Measurements from ENCODE around the gene HSPA8. TPM values are rescaled to one million over a fixed set of nuclear protein-coding genes. Genes with fewer than 3 reads are reported as not detected.

The HSPA8 gene
- total and polyA plus RNA-seq, 2 of the 8 experiments (the other 6 are each of a cell fraction or from before 2014, with no cell fraction given) = 1,491 to 2,155 TPM

DNA sequence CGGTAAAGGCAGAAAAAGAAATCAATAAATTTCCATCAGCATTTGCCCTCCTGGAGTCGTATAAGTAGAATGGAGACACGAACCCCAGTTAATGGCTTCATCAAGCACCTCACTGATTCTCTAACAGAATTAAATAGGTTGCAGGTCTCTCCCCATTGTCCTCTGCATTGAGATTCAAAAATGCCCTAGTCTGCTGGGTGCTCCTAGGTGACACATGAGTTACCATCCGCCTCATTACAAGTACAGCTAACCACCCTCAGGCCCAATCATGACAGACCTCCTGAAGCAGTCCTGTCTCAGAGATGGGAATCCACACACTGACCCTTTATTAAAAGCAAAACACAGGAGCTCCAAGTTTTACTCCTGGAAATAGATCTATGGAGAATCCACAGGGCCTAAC, 31.4 kb downstream of the HSPA8 start:
- FAIRE-seq = peak; percentile 72
- Histone ChIP-seq H3K18ac (ENCODE audit: extremely low read depth, low read length) (no peak overlapping the region), H3K14ac (ENCODE audit: insufficient read length) (no peak overlapping the region), H4K20me1 (replicated peaks in 1 of 2; ENCODE audit: control insufficient read depth in 1 of 2, insufficient read depth in 2 of 2, low read length in 2 of 2) (no peaks in the 10 kb centered on the region), H3K36me3 (ENCODE audit: control insufficient read depth in 2 of 4, insufficient read depth in 4 of 4, low read length in 3 of 4) (no peaks in the 10 kb centered on the region), H3K4me2 (ENCODE audit: insufficient read depth in 1 of 2, low read depth in 2 of 2, low read length in 2 of 2) (no peak overlapping the region), H2BK5ac (ENCODE audit: low read depth, low read length) (no peak overlapping the region), H4K5ac (ENCODE audit: insufficient read length, low read depth, low read length) (no peak overlapping the region), H4K91ac (replicated peaks; ENCODE audit: insufficient read length, low read length) (no peak overlapping the region), H2BK120ac (replicated peaks; ENCODE audit: low read depth, low read length) (no peak overlapping the region), H3K4ac (replicated peaks; ENCODE audit: insufficient read length, low read depth, low read length) (no peak overlapping the region), H3K23me2 (ENCODE audit: low read depth, low read length) (no peaks in the 10 kb centered on the region), H3K9me3 (ENCODE audit: insufficient read depth in 2 of 2, low read depth in 1 of 2, low read length in 1 of 2) (no peaks in the 10 kb centered on the region), H2BK12ac (ENCODE audit: low read depth, low read length) (no peak overlapping the region), H3K79me2 (ENCODE audit: control insufficient read depth in 1 of 2, insufficient read depth in 2 of 2, low read length in 2 of 2) (no peaks in the 10 kb centered on the region), H3K9ac (replicated peaks in 1 of 4; ENCODE audit: extremely low read depth in 1 of 4, low read depth in 3 of 4, low read length in 3 of 4) (no peak overlapping the region), H3K79me1 (ENCODE audit: low read depth, low read length) (no peaks in the 10 kb centered on the region), H3K56ac (replicated peaks; ENCODE audit: insufficient read length, low read depth, low read length) (no peak overlapping the region), H3K27me3 (replicated peaks in 1 of 4; ENCODE audit: control insufficient read depth in 3 of 4, extremely low read depth in 1 of 4, insufficient read depth in 3 of 4, low read length in 3 of 4) (no peaks in the 10 kb centered on the region), H3K4me1 (replicated peaks in 1 of 4; ENCODE audit: control insufficient read depth in 3 of 4, insufficient read depth in 4 of 4, low read length in 3 of 4) (peaks cover 0 to 3% (median 1%) of the 10 kb centered on the region in 4 experiments; a peak in 4 of 7 replicates), H2AK5ac (ENCODE audit: low read depth, low read length) (no peak overlapping the region), H2BK15ac (ENCODE audit: low read length) (no peak overlapping the region), H3K27ac (ENCODE audit: low read depth, low read length) (no peak overlapping the region), H2AFZ (ENCODE audit: low read length) (peak overlapping the region; percentile 12; the same call in 1 of the 2 replicates), H3K4me3 (ENCODE audit: extremely low read depth in 1 of 4, insufficient read depth in 2 of 4, low read depth in 3 of 4, low read length in 4 of 4) (no peak overlapping the region), H4K8ac (ENCODE audit: extremely low read depth, insufficient read depth, low read length) (no peak overlapping the region), H2BK20ac (ENCODE audit: low read length) (no peak overlapping the region), H3K23ac (ENCODE audit: insufficient read length) (no peak overlapping the region)
- POLR2A ChIA-PET (ENCODE audit: partially characterized antibody) = interaction anchor here (1.2 to 1.6 kb wide), 2 partner anchors 30 to 32 kb away, joined by 3 to 5 read pairs; partner anchors contain the start of gene HSPA8
- 72% methylated on average over 4 of the region's 4 CpGs; no CpG with 5 or more reads in 1 of the 2 experiments for WGBS, 2 experiments (ENCODE audit: extremely low coverage in 1 of 2, insufficient coverage in 1 of 2, insufficient read length in 1 of 2, insufficient replicate concordance in 2 of 2, low coverage in 1 of 2, low lambda C conversion rate in 2 of 2, missing lambda C conversion rate in 1 of 2)
- CTCF ChIA-PET (ENCODE audit: partially characterized antibody) = interaction anchor here (0.7 to 2.1 kb wide), 6 partner anchors 9 to 161 kb away, joined by 3 to 17 read pairs (median 5); no protein-coding TSS in a partner anchor
- TF ChIP-seq TEAD4 (IDR thresholded peaks at IDR 0.05; ENCODE audit: low read depth, low read length) (no peak), NANOG (IDR thresholded peaks at IDR 0.05; ENCODE audit: insufficient read depth, low read depth, low read length, poor library complexity, severe bottlenecking) (peak; percentile 4)
- TF ChIP-seq, protein P1, sequence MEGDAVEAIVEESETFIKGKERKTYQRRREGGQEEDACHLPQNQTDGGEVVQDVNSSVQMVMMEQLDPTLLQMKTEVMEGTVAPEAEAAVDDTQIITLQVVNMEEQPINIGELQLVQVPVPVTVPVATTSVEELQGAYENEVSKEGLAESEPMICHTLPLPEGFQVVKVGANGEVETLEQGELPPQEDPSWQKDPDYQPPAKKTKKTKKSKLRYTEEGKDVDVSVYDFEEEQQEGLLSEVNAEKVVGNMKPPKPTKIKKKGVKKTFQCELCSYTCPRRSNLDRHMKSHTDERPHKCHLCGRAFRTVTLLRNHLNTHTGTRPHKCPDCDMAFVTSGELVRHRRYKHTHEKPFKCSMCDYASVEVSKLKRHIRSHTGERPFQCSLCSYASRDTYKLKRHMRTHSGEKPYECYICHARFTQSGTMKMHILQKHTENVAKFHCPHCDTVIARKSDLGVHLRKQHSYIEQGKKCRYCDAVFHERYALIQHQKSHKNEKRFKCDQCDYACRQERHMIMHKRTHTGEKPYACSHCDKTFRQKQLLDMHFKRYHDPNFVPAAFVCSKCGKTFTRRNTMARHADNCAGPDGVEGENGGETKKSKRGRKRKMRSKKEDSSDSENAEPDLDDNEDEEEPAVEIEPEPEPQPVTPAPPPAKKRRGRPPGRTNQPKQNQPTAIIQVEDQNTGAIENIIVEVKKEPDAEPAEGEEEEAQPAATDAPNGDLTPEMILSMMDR (IDR thresholded peaks at IDR 0.05; ENCODE audit: control extremely low read depth in 1 of 3, insufficient read depth in 1 of 3, low read depth in 1 of 3, low read length in 3 of 3) = no peak
- DNase-seq (ENCODE audit: low read depth in 1 of 2, low spot score in 2 of 2) = no peak
